ENCODE measurements around the gene SUPT3H. TPM values are rescaled to one million over a fixed set of nuclear protein-coding genes. Genes with fewer than 3 reads are reported as not detected.
"Not testable (repeated sequence)": the region's sequence is repeated elsewhere in the genome, so short reads cannot be mapped to it uniquely, and the experiment has no call there.

SUPT3H gene
- total RNA-seq, 4 donors from 2014 or later, result 1.1 to 4.7 (median 3.7) TPM

DNA sequence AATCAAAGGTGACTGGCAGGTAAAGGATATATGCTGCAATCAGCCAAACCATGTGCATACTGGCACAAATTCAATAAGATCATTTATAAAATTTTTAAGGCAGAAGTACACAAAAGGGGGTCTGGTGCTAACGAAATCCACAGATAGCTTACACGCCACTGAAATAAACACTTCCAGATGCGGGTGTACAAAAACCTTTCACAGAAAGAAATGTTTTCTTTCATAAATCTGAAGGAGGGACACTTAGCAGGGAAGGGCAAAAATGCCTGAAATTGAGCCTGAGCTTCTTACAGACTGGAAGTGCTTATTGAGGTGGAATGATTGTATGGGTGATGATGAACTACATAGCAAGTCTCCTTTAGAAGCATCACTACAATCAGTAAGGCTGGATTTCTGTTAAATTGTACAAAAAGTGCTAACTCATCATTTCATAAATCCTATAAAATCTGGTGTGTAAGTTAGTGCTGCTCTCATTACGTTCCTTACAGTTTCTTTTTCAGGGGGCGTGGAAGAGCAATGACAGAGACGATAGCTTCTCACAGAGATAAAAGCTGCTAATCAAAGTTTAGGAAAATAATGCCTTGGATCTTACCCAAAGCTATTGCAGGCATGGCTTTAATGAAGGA is 458.9 kb downstream of the SUPT3H start:
- Histone ChIP-seq H3K27ac (no peak overlapping the region), H3K27me3 (no peaks in the 10 kb centered on the region), H3K4me1 (no peaks in the 10 kb centered on the region), H3K4me3 (no peak overlapping the region), H3K9me3 (no peaks in the 10 kb centered on the region), H3K36me3 (no peaks in the 10 kb centered on the region)
- WGBS, result 62% methylated on average over 6 of the region's 6 CpGs
- DNase-seq (ENCODE audit: low spot score in 2 of 2), result no peak
- TF ChIP-seq POLR2AphosphoS5 (IDR thresholded peaks at IDR 0.05) (no peak), POLR2A (IDR thresholded peaks at IDR 0.05) (no peak), EP300 (IDR thresholded peaks at IDR 0.05) (no peak)
- TF ChIP-seq, protein P1, sequence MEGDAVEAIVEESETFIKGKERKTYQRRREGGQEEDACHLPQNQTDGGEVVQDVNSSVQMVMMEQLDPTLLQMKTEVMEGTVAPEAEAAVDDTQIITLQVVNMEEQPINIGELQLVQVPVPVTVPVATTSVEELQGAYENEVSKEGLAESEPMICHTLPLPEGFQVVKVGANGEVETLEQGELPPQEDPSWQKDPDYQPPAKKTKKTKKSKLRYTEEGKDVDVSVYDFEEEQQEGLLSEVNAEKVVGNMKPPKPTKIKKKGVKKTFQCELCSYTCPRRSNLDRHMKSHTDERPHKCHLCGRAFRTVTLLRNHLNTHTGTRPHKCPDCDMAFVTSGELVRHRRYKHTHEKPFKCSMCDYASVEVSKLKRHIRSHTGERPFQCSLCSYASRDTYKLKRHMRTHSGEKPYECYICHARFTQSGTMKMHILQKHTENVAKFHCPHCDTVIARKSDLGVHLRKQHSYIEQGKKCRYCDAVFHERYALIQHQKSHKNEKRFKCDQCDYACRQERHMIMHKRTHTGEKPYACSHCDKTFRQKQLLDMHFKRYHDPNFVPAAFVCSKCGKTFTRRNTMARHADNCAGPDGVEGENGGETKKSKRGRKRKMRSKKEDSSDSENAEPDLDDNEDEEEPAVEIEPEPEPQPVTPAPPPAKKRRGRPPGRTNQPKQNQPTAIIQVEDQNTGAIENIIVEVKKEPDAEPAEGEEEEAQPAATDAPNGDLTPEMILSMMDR (IDR thresholded peaks at IDR 0.05), result no peak

- Histone ChIP-seq H3K9me3 (no peaks in the 10 kb centered on the region), H3K4me3 (no peak overlapping the region), H3K4me1 (no peaks in the 10 kb centered on the region), H3K27me3 (no peaks in the 10 kb centered on the region), H3K27ac (no peak overlapping the region), H3K36me3 (no peaks in the 10 kb centered on the region)
- no peak for DNase-seq (ENCODE audit: low spot score in 2 of 2)
- TF ChIP-seq, protein P1 (IDR thresholded peaks at IDR 0.05), result no peak
- no peak for TF ChIP-seq POLR2A (IDR thresholded peaks at IDR 0.05)
- TF ChIP-seq POLR2AphosphoS5 (IDR thresholded peaks at IDR 0.05), result no peak
- no peak for TF ChIP-seq EP300 (IDR thresholded peaks at IDR 0.05)
- WGBS, result 51% methylated on average over 2 of the region's 2 CpGs
Observed at GRCh38 chr6:44917430-44917829, 460.3 kb downstream of the SUPT3H start.

DNA sequence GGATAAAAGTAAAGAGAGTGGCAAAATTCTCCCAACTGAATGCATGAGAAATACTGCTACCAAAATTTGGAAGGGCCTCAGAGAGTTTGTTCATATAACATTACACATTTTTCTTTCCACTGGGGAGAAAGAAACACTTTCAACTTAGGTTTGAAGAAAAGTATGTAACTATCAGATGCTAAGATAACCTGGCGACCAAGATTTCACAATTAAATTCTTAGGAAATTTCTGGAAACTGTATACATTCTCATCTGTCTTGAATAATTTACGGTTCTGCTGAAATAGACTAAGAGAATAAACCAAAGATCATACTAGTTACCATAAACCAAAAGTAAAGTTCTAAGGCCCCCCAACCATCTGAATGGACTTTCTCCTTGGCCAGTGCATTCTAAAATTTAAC is 462.6 kb downstream of the SUPT3H start:
- H3K27ac ChIP-seq, result no peak overlapping the region
- 92% methylated on average over 2 of the region's 2 CpGs for WGBS
- no peaks in the 10 kb centered on the region for H3K36me3 ChIP-seq
- no peaks in the 10 kb centered on the region for H3K9me3 ChIP-seq
- H3K4me1 ChIP-seq, result no peaks in the 10 kb centered on the region
- no peaks in the 10 kb centered on the region for H3K27me3 ChIP-seq
- H3K4me3 ChIP-seq, result no peak overlapping the region
- TF ChIP-seq POLR2AphosphoS5 (IDR thresholded peaks at IDR 0.05) (no peak), EP300 (IDR thresholded peaks at IDR 0.05) (no peak), POLR2A (IDR thresholded peaks at IDR 0.05) (no peak)
- TF ChIP-seq, protein P1 (IDR thresholded peaks at IDR 0.05), result no peak
- no peak for DNase-seq (ENCODE audit: low spot score in 2 of 2)

DNA sequence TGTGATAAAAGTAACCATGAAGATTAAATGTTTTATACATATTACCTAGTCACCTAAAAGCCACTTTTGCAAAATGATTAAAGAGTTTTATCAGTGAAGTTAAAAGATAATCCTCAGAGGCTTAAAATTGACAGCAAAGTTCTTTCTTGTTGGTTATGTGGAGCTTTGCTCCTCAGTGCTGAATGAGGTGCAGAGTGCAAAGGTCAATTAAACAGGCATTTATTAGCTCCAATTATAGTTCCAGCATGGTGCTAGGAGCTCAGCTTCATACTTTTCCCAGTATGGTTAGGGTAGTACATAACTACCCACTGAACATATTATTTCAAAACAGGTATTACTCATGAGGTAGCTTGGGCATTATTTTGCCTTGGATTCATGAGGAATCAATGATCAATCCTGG is 463.6 kb downstream of the SUPT3H start:
- H3K36me3 ChIP-seq, result no peaks in the 10 kb centered on the region
- no peak overlapping the region for H3K27ac ChIP-seq
- no peaks in the 10 kb centered on the region for H3K9me3 ChIP-seq
- no peaks in the 10 kb centered on the region for H3K27me3 ChIP-seq
- H3K4me1 ChIP-seq, result no peaks in the 10 kb centered on the region
- TF ChIP-seq POLR2A (IDR thresholded peaks at IDR 0.05) (no peak), POLR2AphosphoS5 (IDR thresholded peaks at IDR 0.05) (no peak), EP300 (IDR thresholded peaks at IDR 0.05) (no peak)
- TF ChIP-seq, protein P1 (IDR thresholded peaks at IDR 0.05), result no peak
- no peak for DNase-seq (ENCODE audit: low spot score in 2 of 2)
- no peak overlapping the region for H3K4me3 ChIP-seq

DNA sequence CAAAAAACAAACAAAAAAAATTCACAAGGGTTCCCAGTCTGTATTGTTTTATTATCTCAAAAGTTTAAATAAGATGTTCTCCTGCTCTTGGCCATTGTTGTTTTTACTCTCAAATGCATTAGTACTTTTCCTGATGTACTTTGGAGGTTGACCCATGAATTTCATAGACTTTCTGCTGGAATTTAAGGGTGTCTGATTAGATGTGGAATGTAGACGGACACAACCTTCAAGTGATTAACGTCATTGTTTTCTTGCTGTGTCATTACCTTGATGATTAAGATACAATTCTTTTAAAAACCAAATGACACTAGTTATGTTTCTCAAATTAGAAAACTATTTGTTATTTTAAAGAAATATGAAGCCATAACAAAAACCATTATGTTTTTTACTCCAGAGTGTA is 471.0 kb downstream of the SUPT3H start:
- Histone ChIP-seq H3K9me3 (no peaks in the 10 kb centered on the region), H3K27ac (no peak overlapping the region), H3K4me1 (no peaks in the 10 kb centered on the region), H3K27me3 (no peaks in the 10 kb centered on the region), H3K36me3 (no peaks in the 10 kb centered on the region), H3K4me3 (no peak overlapping the region)
- DNase-seq (ENCODE audit: low spot score in 2 of 2), result no peak
- TF ChIP-seq POLR2AphosphoS5 (IDR thresholded peaks at IDR 0.05), result no peak
- no peak for TF ChIP-seq POLR2A (IDR thresholded peaks at IDR 0.05)
- TF ChIP-seq, protein P1 (IDR thresholded peaks at IDR 0.05), result no peak
- no peak for TF ChIP-seq EP300 (IDR thresholded peaks at IDR 0.05)
- 81% methylated on average over 2 of the region's 2 CpGs for WGBS

- not testable (repeated sequence) for H3K27me3 ChIP-seq; H3K27ac ChIP-seq; H3K4me3 ChIP-seq; H3K4me1 ChIP-seq; H3K36me3 ChIP-seq; H3K9me3 ChIP-seq; DNase-seq (ENCODE audit: low spot score in 2 of 2)
- WGBS, result 97% methylated on average over 6 of the region's 11 CpGs
Observed at GRCh38 chr6:44900358-44900757, 477.4 kb downstream of the SUPT3H start.
